Kidney (tissue), 14 donors: ENCODE measurements around the gene POLG. TPM values are rescaled to one million over a fixed set of nuclear protein-coding genes. Genes with fewer than 3 reads are reported as not detected.

ENCODE experiments used
- DNase-seq, 5 donors: peaks; one replicate each; pipeline ENCODE4 v3.0.0-alpha.2; 2013 to 2020
- FAIRE-seq: peaks from 2 replicates; lab custom pipeline; 2012; peaks lifted over from hg19 to GRCh38; lab: Jason Lieb, UNC
- H3K27ac ChIP-seq, 2 donors: one replicate each; pipeline ENCODE4 v1.7.0; 2013; ENCODE audit warnings: low read depth in 2 of 2, low read length in 2 of 2, inconsistent platforms in 1 of 2
- H3K27me3 ChIP-seq: one replicate; pipeline ENCODE4 v1.7.1; 2013; ENCODE audit warnings: low read length, inconsistent platforms; ENCODE audit not compliant: control insufficient read depth, insufficient read depth
- H3K36me3 ChIP-seq, 3 donors: one replicate each; pipeline versions ENCODE4 v1.7.0 to v1.7.1; 2013; ENCODE audit warnings: low read length in 3 of 3, control low read depth in 1 of 3, inconsistent platforms in 1 of 3; ENCODE audit not compliant: insufficient read depth in 3 of 3, control insufficient read depth in 2 of 3
- H3K4me1 ChIP-seq, 3 donors: one replicate each; pipeline versions ENCODE4 v1.7.0 to v1.7.1; 2013; ENCODE audit warnings: low read length in 3 of 3, inconsistent platforms in 1 of 3, low read depth in 1 of 3; ENCODE audit not compliant: control insufficient read depth in 2 of 3, insufficient read depth in 2 of 3
- H3K4me3 ChIP-seq, 3 donors: one replicate each; pipeline versions ENCODE4 v1.7.0 to v1.8.1; 2013; ENCODE audit warnings: low read length in 3 of 3, control low read depth in 1 of 3, inconsistent platforms in 1 of 3
- H3K9ac ChIP-seq, 3 donors: one replicate each; pipeline versions ENCODE4 v1.7.0 to v1.7.1; 2013; ENCODE audit warnings: low read length in 3 of 3, control low read depth in 1 of 3, inconsistent platforms in 1 of 3
- H3K9me3 ChIP-seq, 3 donors: one replicate each; pipeline versions ENCODE4 v1.7.0 to v1.7.1; 2013; ENCODE audit warnings: low read length in 3 of 3, control low read depth in 1 of 3, inconsistent platforms in 1 of 3; ENCODE audit not compliant: control insufficient read depth in 2 of 3, insufficient read depth in 1 of 3
- CTCF ChIP-seq: IDR thresholded peaks from 3 replicates; pipeline ENCODE4 v1.5.1; 2012; ENCODE audit warnings: mild to moderate bottlenecking, moderate library complexity, borderline replicate concordance; ENCODE audit not compliant: insufficient read depth; ENCODE audit errors: extremely low read depth
- intact Hi-C: fragments of 100-400 bp; cut with DNase I; formaldehyde crosslinking; loops from one replicate; pipeline ENCODE4 v1.11.1; 2022
- polyA plus RNA-seq: library from polyadenylated mRNA; stranded (reverse); fragments of 350-450 nt; fragmentation: Illumina TruSeq; extraction: RNeasy Lipid Tissue Mini Kit (QIAGEN cat#74804); gene quantifications from one replicate; pipeline ENCODE4 v1.2.3, GENCODE V29; 2014; ENCODE audit warnings: low read depth, low replicate concordance; ENCODE audit not compliant: insufficient read depth
- total RNA-seq: library from RNA; stranded (reverse); fragmentation: NEBNext Ultra II Directional; extraction: Animal tissue kit (Norgen Biotek cat#: 25700); gene quantifications from one replicate; pipeline ENCODE4 v1.2.1, GENCODE V29; 2021
- donor health status: control.
- donor health status: control.
- donor health status: control.
- donor health status: control.
- donor health status: control.
- donor health status: DM: yes; HTN: yes; CAD: no.
- donor health status: Normal renal cell carcinoma (clear cell type).

The POLG gene
- total and polyA plus RNA-seq, 2 donors from 2014 or later, result 28.6 to 72.4 TPM

- Histone ChIP-seq H3K9me3 (no peaks in the 10 kb centered on the region), H3K27me3 (no peaks in the 10 kb centered on the region), H3K4me3 (no peak overlapping the region), H3K9ac (no peak overlapping the region), H3K4me1 (no peaks in the 10 kb centered on the region), H3K27ac (no peak overlapping the region), H3K36me3 (no peaks in the 10 kb centered on the region)
- intact Hi-C loops, result no loop called here
- no peak for FAIRE-seq
- TF ChIP-seq CTCF, result no peak
- DNase-seq, result no peak
Measured at GRCh38 chr15:89307046-89307587, 27.5 kb downstream of the POLG start.

- no peaks in the 10 kb centered on the region for H3K4me1 ChIP-seq
- no peaks in the 10 kb centered on the region for H3K36me3 ChIP-seq
- no peak overlapping the region for H3K4me3 ChIP-seq
- no peaks in the 10 kb centered on the region for H3K27me3 ChIP-seq
- intact Hi-C loops, result no loop called here
- FAIRE-seq (no peak), DNase-seq (no peak)
- H3K9me3 ChIP-seq, result no peaks in the 10 kb centered on the region
- no peak overlapping the region for H3K27ac ChIP-seq
- no peak for TF ChIP-seq CTCF
- no peak overlapping the region for H3K9ac ChIP-seq
Measured at GRCh38 chr15:89305395-89305794, 29.2 kb downstream of the POLG start.

- intact Hi-C loops, result no loop called here
- Histone ChIP-seq H3K9ac (no peak overlapping the region), H3K4me1 (no peaks in the 10 kb centered on the region), H3K36me3 (no peaks in the 10 kb centered on the region), H3K4me3 (no peak overlapping the region), H3K27me3 (no peaks in the 10 kb centered on the region), H3K9me3 (no peaks in the 10 kb centered on the region), H3K27ac (no peak overlapping the region)
- no peak for TF ChIP-seq CTCF
- DNase-seq, result no peak
- FAIRE-seq, result no peak
Measured at GRCh38 chr15:89303986-89304385, 30.6 kb downstream of the POLG start.
